AG08396 (cell line): ENCODE results near the gene WIF1.

Source experiments
- DNase-seq: peaks from one replicate; pipeline ENCODE4 v3.0.0; 2012; ENCODE audit warnings: low spot score, mixed read lengths

The WIF1 gene

GRCh38 chr12:65122703-65123102 lies 1.6 kb upstream of the WIF1 start:
- no peak for DNase-seq

DNA sequence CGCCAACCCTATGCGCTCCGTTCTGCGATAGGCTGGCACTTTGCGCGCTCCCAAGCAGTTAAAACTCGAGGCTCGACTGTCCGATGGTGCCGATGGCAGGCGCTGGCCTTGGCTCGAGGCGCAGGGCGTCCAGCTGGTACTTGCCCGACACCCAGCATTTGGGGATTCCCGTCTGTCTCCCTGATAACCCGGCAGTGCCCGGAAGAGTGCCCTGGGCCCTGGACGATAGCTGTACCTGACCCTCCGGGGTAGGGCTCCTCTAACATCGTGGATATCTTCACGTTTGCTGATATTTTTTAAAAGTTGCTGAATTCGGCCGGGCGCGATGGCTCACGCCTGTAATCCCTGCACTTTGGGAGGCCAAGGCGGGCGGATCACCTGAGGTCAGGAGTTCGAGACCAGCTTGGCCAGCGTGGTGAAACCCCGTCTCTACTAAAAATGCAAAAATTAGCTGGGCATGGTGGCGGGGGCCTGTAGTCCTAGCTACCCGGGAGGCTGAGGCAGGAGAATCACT lies 908 bp upstream of the WIF1 start:
- no peak for DNase-seq

GRCh38 chr12:65119063-65119462 lies 2.0 kb downstream of the WIF1 start:
- no peak for DNase-seq

DNA sequence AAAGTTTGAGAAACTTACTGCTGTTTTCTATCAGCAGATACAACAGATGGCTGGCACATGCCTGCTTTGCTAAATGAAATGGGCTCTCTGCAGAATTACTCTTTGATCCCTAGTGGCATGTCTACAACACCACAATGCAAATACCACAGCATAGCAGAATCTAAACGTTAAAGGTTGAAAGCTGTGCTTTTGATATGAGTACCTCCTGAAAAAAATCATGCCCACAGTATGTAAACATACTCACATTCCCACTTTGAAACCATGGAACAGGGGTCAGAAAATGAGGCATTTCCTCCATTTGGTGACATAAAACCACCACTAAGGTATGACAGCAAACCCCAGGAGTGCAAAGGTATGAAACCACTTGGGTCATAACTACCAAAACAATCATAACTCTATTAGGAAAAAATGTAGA lies 7.5 kb downstream of the WIF1 start:
- no peak for DNase-seq

DNA sequence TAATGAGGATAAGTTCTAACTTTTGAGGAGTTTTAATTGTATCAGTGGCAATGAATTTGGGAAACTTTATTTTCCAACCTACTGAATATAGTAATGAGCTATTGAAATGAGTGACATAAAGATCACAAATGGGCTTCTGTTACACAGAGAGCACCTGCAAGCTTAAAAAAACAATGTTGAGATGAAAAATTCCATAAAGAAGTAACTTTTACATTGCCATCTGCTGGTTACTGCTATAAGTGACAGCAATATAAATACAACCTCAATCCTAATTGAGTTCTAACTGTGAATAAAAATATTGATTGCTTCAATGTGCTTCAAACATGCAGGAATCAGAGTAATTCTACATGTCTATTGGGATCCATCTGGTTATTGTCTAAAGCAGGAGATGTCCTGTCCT lies 14.2 kb downstream of the WIF1 start:
- DNase-seq, result no peak

GRCh38 chr12:65100140-65100539 lies 21.0 kb downstream of the WIF1 start:
- DNase-seq, result no peak

DNA sequence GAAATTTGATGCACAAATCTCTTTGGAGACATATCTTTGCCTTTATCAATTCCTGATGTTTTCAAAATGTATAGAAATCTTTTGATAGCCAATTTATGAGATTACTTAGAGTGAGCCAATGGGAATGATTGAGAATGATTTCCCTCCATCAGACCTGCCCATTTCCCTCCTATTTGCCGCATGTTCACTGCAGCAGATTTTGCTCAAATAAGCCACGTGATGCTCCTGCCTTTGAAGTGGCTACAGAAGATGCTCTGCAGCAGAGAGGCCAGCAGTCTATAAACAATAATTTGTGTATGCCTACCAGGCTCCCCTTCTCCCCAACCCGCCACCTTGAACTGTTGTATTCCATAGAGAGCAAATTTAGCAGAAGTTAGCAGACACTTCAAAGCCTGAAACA lies 21.9 kb downstream of the WIF1 start:
- no peak for DNase-seq

DNA sequence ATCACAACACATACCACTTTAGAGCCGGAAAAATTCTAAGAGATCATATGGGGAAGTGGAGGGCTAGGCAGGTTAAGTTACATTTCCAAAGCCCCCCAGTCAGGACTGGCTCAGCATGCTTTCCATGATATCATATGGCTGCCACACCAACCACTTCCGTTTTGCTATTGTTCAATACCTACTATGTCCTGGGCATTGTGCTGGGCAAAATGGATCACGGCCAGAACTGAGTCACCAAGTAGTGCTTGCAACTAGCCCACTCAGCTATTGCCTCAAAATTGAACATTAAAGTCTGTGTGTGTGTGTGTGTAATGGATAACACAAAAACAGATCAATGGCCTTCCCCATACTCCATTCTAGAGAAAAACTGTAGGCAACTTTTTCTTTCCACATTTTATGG lies 22.7 kb downstream of the WIF1 start:
- no peak for DNase-seq

GRCh38 chr12:65094722-65095121 lies 26.4 kb downstream of the WIF1 start:
- DNase-seq, result no peak

GRCh38 chr12:65093606-65094005 lies 27.5 kb downstream of the WIF1 start:
- no peak for DNase-seq

- no peak for DNase-seq
Measured at GRCh38 chr12:65090461-65090860, 30.6 kb downstream of the WIF1 start.

GRCh38 chr12:65086236-65086635 lies 34.9 kb downstream of the WIF1 start:
- no peak for DNase-seq

- DNase-seq, result no peak
Measured at GRCh38 chr12:65084579-65084978, 36.5 kb downstream of the WIF1 start.

DNA sequence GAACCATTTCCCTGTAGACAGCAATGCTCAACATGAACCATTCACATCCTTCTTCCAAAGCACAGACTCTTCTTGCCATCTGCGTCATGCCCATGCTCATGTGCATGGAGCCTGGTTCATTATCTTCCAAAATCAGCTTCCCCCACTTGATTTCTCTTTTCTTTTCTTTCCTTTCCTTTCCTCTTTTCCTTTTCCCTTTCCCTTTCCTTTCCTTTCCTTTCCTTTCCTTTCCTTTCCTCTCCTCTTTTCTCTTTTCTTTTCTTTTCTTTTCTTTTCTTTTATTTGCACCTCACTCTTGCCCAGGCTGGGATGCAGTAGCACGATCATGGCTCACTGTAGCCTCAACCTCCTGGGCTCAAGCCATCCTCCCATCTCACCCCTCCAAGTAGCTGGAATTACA lies 37.5 kb downstream of the WIF1 start:
- no peak for DNase-seq

- DNase-seq, result no peak
Measured at GRCh38 chr12:65082406-65082805, 38.7 kb downstream of the WIF1 start.

- no peak for DNase-seq
Measured at GRCh38 chr12:65081496-65081895, 39.6 kb downstream of the WIF1 start.

DNA sequence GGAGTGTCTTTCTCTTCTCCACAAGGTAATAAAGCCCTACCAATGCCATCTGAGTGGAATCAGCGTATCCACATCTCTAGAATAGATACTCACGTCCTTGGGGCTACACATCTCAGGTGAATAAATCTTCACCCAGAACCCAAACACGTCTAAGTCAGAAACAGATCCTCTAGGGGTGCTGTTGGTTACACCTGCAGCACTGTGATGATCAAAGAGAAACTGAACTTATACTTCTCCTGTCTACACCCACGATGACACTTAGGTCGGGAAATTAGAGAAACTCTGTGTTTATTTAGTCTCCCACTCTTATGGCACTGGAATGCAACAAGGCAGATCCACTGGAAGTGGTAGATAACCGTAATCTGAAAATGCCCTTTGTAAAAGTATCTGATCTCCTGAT lies 46.2 kb downstream of the WIF1 start:
- DNase-seq, result no peak

- no peak for DNase-seq
Measured at GRCh38 chr12:65069336-65069735, 51.8 kb downstream of the WIF1 start.

DNA sequence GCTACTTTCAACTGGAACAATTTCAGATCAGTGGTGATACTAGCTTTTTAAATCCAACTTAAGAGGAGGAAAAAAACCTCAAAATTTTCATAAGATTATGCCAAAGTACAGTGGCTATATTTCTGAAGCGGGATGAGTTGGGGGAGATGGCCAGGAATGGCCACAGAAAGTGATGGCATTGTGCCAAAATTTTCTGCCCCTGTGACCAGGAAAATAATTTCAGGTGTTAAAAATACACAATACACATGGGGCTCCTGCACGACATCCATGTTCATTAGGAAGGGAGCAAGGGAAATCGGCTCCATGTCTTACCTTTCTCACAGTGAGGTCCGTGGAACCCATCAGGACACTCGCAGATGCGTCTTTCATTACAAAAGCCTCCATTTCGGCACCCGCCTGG lies 53.7 kb downstream of the WIF1 start:
- DNase-seq, result no peak

DNA sequence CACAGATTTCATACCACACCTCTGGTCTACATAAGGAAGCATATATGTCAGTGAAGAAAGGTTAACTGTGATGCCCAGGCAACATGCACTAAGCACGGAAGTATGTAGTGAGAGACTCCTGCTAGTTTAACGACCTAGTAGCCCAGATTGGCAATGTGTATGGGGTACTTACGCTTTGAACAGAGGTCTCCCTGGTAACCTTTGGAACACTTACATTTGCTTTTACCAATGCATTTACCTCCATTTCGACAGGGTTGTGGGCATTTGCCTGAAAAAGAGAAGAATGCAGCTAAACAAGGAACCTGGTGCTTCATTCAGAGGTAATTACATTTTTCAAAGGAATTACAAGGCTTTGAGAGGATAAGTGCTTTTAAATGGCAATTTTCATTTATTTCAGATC lies 65.2 kb downstream of the WIF1 start:
- no peak for DNase-seq

DNA sequence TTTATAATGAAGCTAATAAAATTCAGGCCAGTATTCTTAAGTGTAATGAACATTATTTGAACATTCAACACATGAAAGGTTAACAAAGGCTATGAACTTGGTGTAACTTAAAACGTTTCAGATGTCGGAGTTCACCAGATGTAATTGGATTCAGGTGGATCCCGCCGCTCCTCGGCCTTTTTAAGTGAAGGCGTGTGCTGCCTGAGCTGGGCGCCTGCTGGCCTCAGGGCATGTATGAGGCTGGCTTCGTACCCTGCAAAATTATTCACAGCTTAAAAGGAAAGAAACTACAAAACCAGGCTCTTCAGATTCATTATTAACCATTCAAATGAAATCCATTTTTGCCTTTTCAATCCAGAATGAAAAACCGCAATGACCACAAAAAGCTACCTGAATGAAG lies 69.9 kb downstream of the WIF1 start:
- DNase-seq, result no peak

- DNase-seq, result no peak
Measured at GRCh38 chr12:65045269-65045668, 75.8 kb downstream of the WIF1 start.

DNA sequence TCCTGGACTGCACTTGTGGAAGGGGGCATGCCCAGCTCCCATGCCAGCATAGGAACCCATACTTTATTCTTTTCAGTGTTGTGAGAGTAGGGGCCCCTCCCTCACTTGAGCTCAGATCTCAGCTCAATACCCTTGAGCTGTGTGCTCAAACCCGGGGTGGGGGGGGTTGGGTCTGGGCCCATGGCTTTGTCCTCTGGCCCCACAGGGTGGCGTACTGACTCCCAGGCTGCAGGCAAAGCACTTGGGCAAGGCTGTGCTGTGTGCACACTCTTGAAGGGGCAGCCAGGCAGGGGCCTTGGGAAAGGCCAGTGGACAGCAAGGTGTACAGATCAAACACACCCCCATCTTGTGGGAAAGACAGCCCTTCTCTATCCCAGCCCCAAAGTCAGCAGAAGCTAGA lies 81.8 kb downstream of the WIF1 start:
- no peak for DNase-seq

GRCh38 chr12:65025136-65025535 lies 96.0 kb downstream of the WIF1 start:
- DNase-seq, result no peak

- no peak for DNase-seq
Measured at GRCh38 chr12:65023485-65023884, 97.6 kb downstream of the WIF1 start.
